ENCODE measurements around the gene SPDYE2B.
"Not testable (repeated sequence)": the region's sequence is repeated elsewhere in the genome, so short reads cannot be mapped to it uniquely, and the experiment has no call there.

- not testable (repeated sequence) for TF ChIP-seq CTCF (IDR thresholded peaks at IDR 0.05; ENCODE audit: insufficient read depth, low read depth, low read length); EZH2 (IDR thresholded peaks at IDR 0.05; ENCODE audit: insufficient read depth, low read length)
Observed at GRCh38 chr7:102680780-102681179, 30.7 kb downstream of the SPDYE2B start.

All from astrocyte (in vitro differentiated cells and primary cell).